GM23338 (cell line): ENCODE data around the gene XPNPEP3. TPM values are rescaled to one million over a fixed set of nuclear protein-coding genes. Genes with fewer than 3 reads are reported as not detected.

Source experiments
- ATAC-seq: fragments of 200-7000 bp; cut with Tn5 transposase; 3 replicates; pipeline ENCODE4 v1.9.1; 2020
- DNase-seq: peaks from one replicate; pipeline ENCODE4 v3.0.0-alpha.2; 2015; ENCODE audit warnings: low spot score
- H2AFZ ChIP-seq: fragments of 200-600 bp; sonication (generic); 2 replicates; pipeline ENCODE4 v1.8.0; 2016; ENCODE audit warnings: antibody characterized with exemption, mild to moderate bottlenecking, moderate library complexity
- H3F3A ChIP-seq: fragments of 200-600 bp; sonication (generic); replicated peaks from 2 replicates; pipeline ENCODE4 v1.8.0; 2017; ENCODE audit warnings: antibody characterized with exemption, mixed run types, low read depth
- H3K27ac ChIP-seq: fragments of 200-600 bp; sonication (generic); 2 replicates; pipeline ENCODE4 v1.6.1; 2016; ENCODE audit warnings: low read depth
- H3K27me3 ChIP-seq: fragments of 200-600 bp; sonication (generic); 2 replicates; pipeline ENCODE4 v1.8.0; 2016; ENCODE audit warnings: mild to moderate bottlenecking, mixed run types, moderate library complexity; ENCODE audit not compliant: insufficient read depth
- H3K36me3 ChIP-seq: fragments of 200-600 bp; sonication (generic); 2 replicates; pipeline ENCODE4 v1.8.0; 2016; ENCODE audit warnings: mild to moderate bottlenecking; ENCODE audit not compliant: insufficient read depth
- H3K4me1 ChIP-seq: fragments of 200-600 bp; sonication (generic); 2 replicates; pipeline ENCODE4 v1.8.0; 2016; ENCODE audit warnings: mild to moderate bottlenecking, moderate library complexity; ENCODE audit not compliant: insufficient read depth
- H3K4me2 ChIP-seq: fragments of 200-600 bp; sonication (generic); 2 replicates; pipeline ENCODE4 v1.7.1; 2017; ENCODE audit warnings: mixed run types
- H3K4me3 ChIP-seq: fragments of 200-600 bp; sonication (generic); 2 replicates; pipeline ENCODE4 v1.6.1; 2016; ENCODE audit warnings: mixed run types
- H3K79me2 ChIP-seq: fragments of 200-600 bp; sonication (generic); replicated peaks from 2 replicates; pipeline ENCODE4 v1.8.0; 2017; ENCODE audit warnings: mild to moderate bottlenecking; ENCODE audit not compliant: insufficient read depth
- H3K9me2 ChIP-seq: fragments of 200-600 bp; sonication (generic); 2 replicates; pipeline ENCODE4 v1.8.0; 2017; ENCODE audit not compliant: insufficient read depth
- H4K20me1 ChIP-seq: fragments of 200-600 bp; sonication (generic); replicated peaks from 2 replicates; pipeline ENCODE4 v1.8.0; 2017; ENCODE audit warnings: mild to moderate bottlenecking; ENCODE audit not compliant: insufficient read depth
- H3K27ac Mint-ChIP-seq: 2 replicates; pipeline ENCODE4 v1.8.0; 2020; ENCODE audit warnings: inconsistent platforms, mild to moderate bottlenecking, moderate library complexity, mixed read lengths
- H3K27me3 Mint-ChIP-seq: 3 replicates; pipeline ENCODE4 v1.8.0; 2022; ENCODE audit warnings: low read depth, mild to moderate bottlenecking, moderate library complexity, mixed read lengths, inconsistent platforms; ENCODE audit not compliant: insufficient read depth, poor library complexity
- H3K36me3 Mint-ChIP-seq: 3 replicates; pipeline ENCODE4 v1.8.0; 2021; ENCODE audit warnings: low read depth, mild to moderate bottlenecking, inconsistent platforms, moderate library complexity, mixed read lengths
- H3K4me1 Mint-ChIP-seq: 3 replicates; pipeline ENCODE4 v1.8.0; 2020; ENCODE audit warnings: mild to moderate bottlenecking, inconsistent platforms, mixed read lengths
- H3K4me3 Mint-ChIP-seq: 3 replicates; pipeline ENCODE4 v1.8.0; 2021; ENCODE audit warnings: moderate library complexity, mild to moderate bottlenecking, inconsistent platforms, mixed read lengths
- H3K9me3 Mint-ChIP-seq: 3 replicates; pipeline ENCODE4 v1.8.0; 2020; ENCODE audit warnings: moderate library complexity, mild to moderate bottlenecking, inconsistent platforms, mixed read lengths
- CREB1 ChIP-seq: fragments of 250-450 bp; sonication (Bioruptor Pico); IDR thresholded peaks from 2 replicates; pipeline ENCODE4 v1.5.0; 2020; ENCODE audit warnings: low read depth, mild to moderate bottlenecking, moderate library complexity
- ETS1 ChIP-seq: IDR thresholded peaks from 2 replicates; pipeline ENCODE4 v1.6.1; 2016; ENCODE audit warnings: antibody characterized with exemption
- JUNB ChIP-seq: IDR thresholded peaks from one replicate; pipeline ENCODE4 v1.6.1; 2016; ENCODE audit warnings: antibody characterized with exemption; ENCODE audit not compliant: unreplicated experiment
- POLR2AphosphoS5 ChIP-seq: IDR thresholded peaks from 2 replicates; pipeline ENCODE4 v1.6.1; 2016; ENCODE audit warnings: antibody characterized with exemption, low read depth
- long read RNA-seq: library from polyadenylated mRNA; unstranded; transcript quantifications from one replicate; pipeline ENCODE4 v2.0.0, GENCODE V29; 2020; ENCODE audit not compliant: unreplicated experiment
- polyA plus RNA-seq: library from polyadenylated mRNA; unstranded; fragments of >200 nt; fragmentation: Nextera tagmentation; extraction: Ambion mirVana; gene quantifications from 2 replicates; pipeline ENCODE4 v1.2.1, GENCODE V29; 2016
- total RNA-seq: library from RNA; depleted of rRNA; stranded (reverse); fragments of >200 nt; shearing (Covaris generic); gene quantifications from 2 replicates; pipeline ENCODE4 v1.2.3, GENCODE V29; 2014; rRNA removed
- TF ChIP-seq, protein P1 (sequence below): IDR thresholded peaks from one replicate; pipeline ENCODE4 v1.6.1; 2018; ENCODE audit warnings: antibody characterized with exemption; ENCODE audit not compliant: unreplicated experiment

The XPNPEP3 gene
- total RNA-seq (19.5 and 22.9 TPM in 2 replicates), polyA plus RNA-seq (10.4 and 11.6 TPM in 2 replicates)
- long read RNA-seq, full-length matches to known transcripts: 11 of 24 reads
- long read RNA-seq, partial matches to known transcripts: 4 of 24 reads
- long read RNA-seq, other reads (novel, unspliced or antisense): 9 of 24 reads

DNA sequence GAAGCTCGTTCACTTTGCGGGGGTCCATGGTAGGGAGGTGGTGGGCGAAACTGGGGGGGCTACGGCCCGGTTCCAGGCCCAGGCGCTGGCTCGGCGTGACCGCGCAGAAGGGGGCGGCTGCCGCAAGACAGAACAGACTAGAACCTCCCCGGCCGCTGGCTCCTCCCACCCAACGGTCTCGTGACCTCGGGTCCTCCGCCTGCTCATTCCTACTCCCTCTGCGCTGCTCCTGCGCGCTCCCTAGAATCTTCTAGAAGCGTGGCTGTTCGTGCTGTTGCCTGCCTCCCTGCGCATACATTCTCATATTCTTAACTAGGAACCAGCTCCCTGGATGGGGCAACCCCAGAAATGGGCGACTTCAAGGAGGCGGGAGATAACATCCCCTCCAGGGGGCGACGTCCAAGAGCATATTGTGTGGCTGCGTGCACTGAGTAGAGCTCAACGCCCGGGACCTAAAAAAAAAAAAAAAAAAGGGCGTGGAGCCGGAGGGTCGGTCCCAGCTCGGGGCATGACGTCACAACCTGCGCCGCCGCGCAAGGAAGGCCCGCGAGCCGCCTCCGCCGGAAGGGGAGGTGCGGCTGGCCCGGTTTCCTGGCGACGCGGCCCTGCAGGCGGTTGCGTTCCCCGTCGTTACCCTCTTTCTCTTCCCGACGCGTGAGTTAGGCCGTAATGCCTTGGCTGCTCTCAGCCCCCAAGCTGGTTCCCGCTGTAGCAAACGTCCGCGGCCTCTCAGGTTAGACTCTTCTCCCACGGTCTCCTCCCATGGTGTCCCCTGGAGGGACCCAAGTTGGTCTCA, at the start of gene XPNPEP3, which contains the start of gene ST13:
XPNPEP3 (plus strand) TSS at position 636 of the 796 bp plus-strand sequence; CDS start at position 670, 34 bp downstream.
ST13 (minus strand) TSS at position 127 of the 796 bp plus-strand sequence; CDS start at position 28, 99 bp downstream.
- peaks cover 6% of the 10 kb centered on the region for H3K27me3 Mint-ChIP-seq
- peaks cover 20% of the 10 kb centered on the region; the same call in 2 of the 3 replicates for H3K4me1 Mint-ChIP-seq
- H3K4me2 ChIP-seq: peak within 1 kb of the TSS; percentile 90
- no peaks in the 10 kb centered on the region for H3K9me2 ChIP-seq
- H3K36me3 ChIP-seq: no peaks in the 10 kb centered on the region
- peak within 1 kb of the TSS; percentile 92 for H3K4me3 ChIP-seq
- DNase-seq (peak; percentile 98), ATAC-seq (peak; percentile 95)
- H2AFZ ChIP-seq: peak within 1 kb of the TSS; percentile 56; the same call in 1 of the 2 replicates
- H3K36me3 Mint-ChIP-seq: peaks cover 13% of the 10 kb centered on the region
- H3F3A ChIP-seq: no peaks in the 10 kb centered on the region; the same call in 1 of the 2 replicates
- TF ChIP-seq CREB1 (CRISPR knock-in tag) (peak; percentile 99), JUNB (no peak), POLR2AphosphoS5 (peak; percentile 78), ETS1 (peak; percentile 79)
- H4K20me1 ChIP-seq: peaks cover 17% of the 10 kb centered on the region
- H3K27ac Mint-ChIP-seq: peak within 1 kb of the TSS; percentile 100
- no peaks in the 10 kb centered on the region for H3K9me3 Mint-ChIP-seq
- peak within 1 kb of the TSS; percentile 100 for H3K27ac ChIP-seq
- H3K4me1 ChIP-seq: peaks cover 29% of the 10 kb centered on the region
- peaks cover 94% of the 10 kb centered on the region for H3K79me2 ChIP-seq
- no peaks in the 10 kb centered on the region for H3K27me3 ChIP-seq
- peak within 1 kb of the TSS; percentile 100 for H3K4me3 Mint-ChIP-seq

DNA sequence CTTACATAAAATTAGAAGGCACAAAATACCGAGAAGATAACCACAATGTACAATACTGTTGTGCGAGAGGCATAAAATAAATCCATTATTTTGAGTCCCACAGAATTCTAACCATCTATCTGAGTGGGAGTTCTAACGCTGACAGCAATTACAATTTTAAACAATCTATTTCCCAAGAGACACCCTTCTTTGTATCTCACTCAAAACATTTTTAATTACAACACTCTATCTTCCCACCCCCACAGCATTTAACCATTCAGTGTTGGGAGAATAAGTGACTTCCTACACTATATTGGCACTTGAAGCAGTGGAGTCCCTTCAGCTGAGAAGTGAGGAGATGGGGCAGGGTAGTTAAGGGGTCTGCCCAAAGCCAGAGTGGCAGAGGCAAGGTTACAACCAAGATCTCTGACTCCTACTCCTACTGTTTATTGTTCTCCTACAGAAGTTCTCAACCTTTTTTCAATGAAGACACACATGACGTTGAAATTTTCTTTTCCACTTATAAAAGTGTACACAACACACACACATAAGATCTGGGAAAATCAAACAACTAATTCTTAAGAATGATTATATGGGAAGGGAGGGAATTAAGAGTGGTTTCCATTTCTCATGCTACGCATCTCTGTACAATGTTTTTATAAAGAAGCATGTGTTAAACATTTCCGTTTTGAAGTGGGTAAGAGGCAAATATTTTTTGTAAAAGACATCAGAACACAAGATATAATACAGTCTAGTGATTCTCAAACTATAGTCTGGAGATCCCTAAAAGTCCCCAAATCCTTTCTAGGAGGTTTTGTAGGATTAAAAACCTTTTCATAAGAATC, 48.7 kb upstream of the XPNPEP3 start:
- 0 out of 2 replicates have a peak overlapping the region, but pooled peaks have one; percentile 39 for H3K27ac Mint-ChIP-seq
- H3K36me3 ChIP-seq: no peaks in the 10 kb centered on the region
- no peaks in the 10 kb centered on the region for H3K27me3 ChIP-seq
- peaks cover 23% of the 10 kb centered on the region; the same call in 1 of the 2 replicates for H4K20me1 ChIP-seq
- H3K27me3 Mint-ChIP-seq: no peaks in the 10 kb centered on the region
- no peaks in the 10 kb centered on the region for H3K4me1 ChIP-seq
- peaks cover 3% of the 10 kb centered on the region; the same call in 2 of the 3 replicates for H3K36me3 Mint-ChIP-seq
- H3K4me3 Mint-ChIP-seq: no peak overlapping the region
- TF ChIP-seq, protein P1, sequence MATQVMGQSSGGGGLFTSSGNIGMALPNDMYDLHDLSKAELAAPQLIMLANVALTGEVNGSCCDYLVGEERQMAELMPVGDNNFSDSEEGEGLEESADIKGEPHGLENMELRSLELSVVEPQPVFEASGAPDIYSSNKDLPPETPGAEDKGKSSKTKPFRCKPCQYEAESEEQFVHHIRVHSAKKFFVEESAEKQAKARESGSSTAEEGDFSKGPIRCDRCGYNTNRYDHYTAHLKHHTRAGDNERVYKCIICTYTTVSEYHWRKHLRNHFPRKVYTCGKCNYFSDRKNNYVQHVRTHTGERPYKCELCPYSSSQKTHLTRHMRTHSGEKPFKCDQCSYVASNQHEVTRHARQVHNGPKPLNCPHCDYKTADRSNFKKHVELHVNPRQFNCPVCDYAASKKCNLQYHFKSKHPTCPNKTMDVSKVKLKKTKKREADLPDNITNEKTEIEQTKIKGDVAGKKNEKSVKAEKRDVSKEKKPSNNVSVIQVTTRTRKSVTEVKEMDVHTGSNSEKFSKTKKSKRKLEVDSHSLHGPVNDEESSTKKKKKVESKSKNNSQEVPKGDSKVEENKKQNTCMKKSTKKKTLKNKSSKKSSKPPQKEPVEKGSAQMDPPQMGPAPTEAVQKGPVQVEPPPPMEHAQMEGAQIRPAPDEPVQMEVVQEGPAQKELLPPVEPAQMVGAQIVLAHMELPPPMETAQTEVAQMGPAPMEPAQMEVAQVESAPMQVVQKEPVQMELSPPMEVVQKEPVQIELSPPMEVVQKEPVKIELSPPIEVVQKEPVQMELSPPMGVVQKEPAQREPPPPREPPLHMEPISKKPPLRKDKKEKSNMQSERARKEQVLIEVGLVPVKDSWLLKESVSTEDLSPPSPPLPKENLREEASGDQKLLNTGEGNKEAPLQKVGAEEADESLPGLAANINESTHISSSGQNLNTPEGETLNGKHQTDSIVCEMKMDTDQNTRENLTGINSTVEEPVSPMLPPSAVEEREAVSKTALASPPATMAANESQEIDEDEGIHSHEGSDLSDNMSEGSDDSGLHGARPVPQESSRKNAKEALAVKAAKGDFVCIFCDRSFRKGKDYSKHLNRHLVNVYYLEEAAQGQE: no peak
- H3K27ac ChIP-seq: peak overlapping the region; percentile 67; the same call in 1 of the 2 replicates
- no peaks in the 10 kb centered on the region for H3K4me1 Mint-ChIP-seq
- no peak overlapping the region for H3K4me2 ChIP-seq
- no peak for DNase-seq
- H3F3A ChIP-seq: no peaks in the 10 kb centered on the region; the same call in 1 of the 2 replicates
- no peaks in the 10 kb centered on the region for H3K9me3 Mint-ChIP-seq
- no peak for ATAC-seq
- no peak overlapping the region for H3K4me3 ChIP-seq
- H3K79me2 ChIP-seq: peaks cover 97% of the 10 kb centered on the region
- H2AFZ ChIP-seq: no peak overlapping the region
- no peaks in the 10 kb centered on the region for H3K9me2 ChIP-seq
